HG03159 (cell line): ENCODE measurements around the gene PSMA6.

Source experiments
- ATAC-seq: cut with Tn5 transposase; IDR thresholded peaks from one replicate; pipeline ENCODE4 v1.9.1; 2021; ENCODE audit warnings: mild to moderate bottlenecking, moderate library complexity; ENCODE audit not compliant: unreplicated experiment

PSMA6 gene

DNA sequence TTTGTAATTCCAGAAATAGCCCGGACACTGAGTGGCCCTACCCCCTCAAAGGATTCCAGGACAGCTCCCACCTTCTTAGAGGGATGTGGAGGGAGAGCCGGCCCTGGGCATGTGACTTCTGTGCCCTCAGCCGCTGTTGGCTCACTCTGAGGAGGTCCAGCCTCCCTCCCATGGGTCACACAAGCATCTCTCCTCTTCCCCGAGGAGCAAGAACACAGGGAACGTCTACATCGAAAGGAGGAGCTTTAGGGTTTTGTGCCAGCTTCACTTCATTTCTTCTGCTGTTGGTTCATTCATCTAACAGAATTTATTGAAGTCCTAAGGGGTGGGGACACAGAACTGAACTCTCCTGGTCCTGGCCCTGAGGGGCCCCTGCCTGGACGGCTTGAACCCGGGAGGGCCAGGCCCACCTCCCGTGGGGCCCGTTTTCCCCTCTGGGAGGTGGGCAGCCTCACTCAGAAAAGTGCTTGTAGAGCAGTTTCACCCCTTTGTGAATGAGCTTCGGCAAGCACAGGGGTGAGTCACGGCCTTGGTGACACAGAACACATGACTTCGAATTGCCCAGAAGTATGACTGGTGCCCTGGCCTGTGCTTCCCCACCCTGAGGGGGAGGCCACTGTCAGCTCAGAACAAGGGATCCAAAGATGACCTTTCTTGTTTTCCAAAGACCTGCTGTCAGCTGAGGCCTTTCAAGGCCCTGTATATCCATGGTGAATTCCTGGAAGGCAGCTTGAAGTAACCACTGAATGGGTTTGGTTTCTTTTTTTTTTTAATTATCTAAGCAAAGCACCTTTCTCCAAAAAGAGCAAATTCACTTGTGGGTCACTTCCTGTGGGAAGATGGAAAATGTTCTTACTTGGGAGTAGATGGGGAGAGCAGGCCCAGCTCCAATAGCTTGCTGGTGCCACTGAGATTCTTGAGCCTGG is 73.2 kb downstream of the PSMA6 start:
- no peak for ATAC-seq

DNA sequence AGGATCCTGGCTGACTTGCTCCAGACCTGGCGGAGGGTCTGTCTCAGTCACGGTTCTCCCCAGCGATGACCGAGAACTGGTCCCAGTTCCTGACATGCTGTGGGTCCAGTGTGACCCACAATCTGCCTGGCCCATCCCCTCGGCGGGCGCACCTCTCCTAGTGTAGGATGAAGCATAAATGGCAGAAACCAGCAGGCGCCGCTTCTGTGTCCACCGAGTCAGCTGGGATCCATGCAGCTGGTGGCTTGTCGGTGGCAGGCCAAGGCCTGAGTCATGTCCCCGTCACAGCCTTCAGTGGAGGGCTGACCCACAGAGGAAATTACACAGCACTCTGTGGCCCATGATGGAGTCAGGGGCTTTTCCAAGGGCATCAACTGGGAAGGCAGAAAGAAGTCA is 73.9 kb downstream of the PSMA6 start:
- ATAC-seq, result no peak

DNA sequence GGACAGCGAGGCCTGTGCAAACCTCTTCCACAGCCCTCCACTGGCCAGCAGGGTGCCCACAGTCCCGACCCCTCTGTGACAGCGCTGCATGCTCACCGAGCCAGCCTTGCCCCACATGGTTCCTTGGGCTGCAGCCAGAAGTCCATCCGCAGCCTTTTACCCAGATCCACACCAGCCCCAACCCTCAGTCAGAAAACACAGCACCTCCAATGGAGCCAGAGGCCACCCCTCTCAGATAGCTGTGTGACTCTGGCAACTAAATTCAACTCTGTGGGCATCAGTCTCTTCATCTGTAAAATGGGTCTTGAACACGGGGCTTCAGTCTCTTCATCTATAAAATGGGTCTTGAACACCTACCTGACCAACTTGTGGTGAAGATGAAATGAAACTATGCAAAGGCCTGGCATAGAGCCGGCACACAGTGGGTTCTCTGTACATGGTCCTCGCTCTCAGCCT is 74.4 kb downstream of the PSMA6 start:
- ATAC-seq, result no peak

DNA sequence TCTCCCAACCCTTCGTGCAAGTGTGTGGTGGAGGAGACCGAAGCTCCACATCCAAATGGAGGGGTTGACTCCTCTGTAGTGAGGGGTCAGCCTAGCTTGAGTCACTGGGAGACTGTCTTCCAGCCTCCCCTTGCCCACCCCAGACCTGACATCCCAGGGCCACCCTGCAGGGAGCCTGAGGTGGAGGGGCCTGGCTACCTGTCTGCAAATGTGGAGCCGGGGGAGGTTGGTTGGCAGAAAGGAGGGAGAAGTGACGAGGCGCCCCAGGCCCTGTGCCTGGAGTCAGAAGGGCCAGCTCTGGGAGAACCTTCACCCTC is 74.8 kb downstream of the PSMA6 start:
- ATAC-seq, result no peak
